HG02759 (cell line): ENCODE measurements around the gene CLDND2.

ENCODE experiments used
- ATAC-seq: cut with Tn5 transposase; IDR thresholded peaks from one replicate; pipeline ENCODE4 v1.9.1; 2021; ENCODE audit warnings: mild to moderate bottlenecking, moderate library complexity; ENCODE audit not compliant: unreplicated experiment

The CLDND2 gene

GRCh38 chr19:51386882-51387520 lies 18.2 kb upstream of the CLDND2 start:
- ATAC-seq, result no peak

GRCh38 chr19:51382004-51382403 lies 13.2 kb upstream of the CLDND2 start:
- ATAC-seq, result no peak

GRCh38 chr19:51380379-51380778 lies 11.6 kb upstream of the CLDND2 start:
- no peak for ATAC-seq

- no peak for ATAC-seq
These were observed 8.6 kb upstream of the CLDND2 start for GRCh38 chr19:51377422-51377821.

GRCh38 chr19:51375504-51376221 lies 6.9 kb upstream of the CLDND2 start:
- no peak for ATAC-seq

- no peak for ATAC-seq
These were observed 4.1 kb upstream of the CLDND2 start, which contains the start of gene NKG7 for GRCh38 chr19:51372649-51373504. TSS of gene NKG7 (minus strand) at chr19:51372654. CDS start at chr19:51372535, 119 bp downstream.

- ATAC-seq, result no peak
These were observed 3.3 kb upstream of the CLDND2 start for GRCh38 chr19:51372021-51372648.

- ATAC-seq, result no peak
These were observed 2.4 kb upstream of the CLDND2 start for GRCh38 chr19:51371186-51371690.

- no peak for ATAC-seq
These were observed 1.4 kb upstream of the CLDND2 start for GRCh38 chr19:51370230-51370629.

GRCh38 chr19:51367565-51368365 lies 1.0 kb downstream of the CLDND2 start:
- peak; percentile 79 for ATAC-seq

- ATAC-seq, result peak; percentile 4
These were observed 1.6 kb downstream of the CLDND2 start for GRCh38 chr19:51367255-51367564.

- peak; percentile 46 for ATAC-seq
These were observed 2.2 kb downstream of the CLDND2 start for GRCh38 chr19:51366389-51367254.

GRCh38 chr19:51365965-51366388 lies 2.8 kb downstream of the CLDND2 start, which contains the start of gene ETFB:
TSS of gene ETFB (minus strand) at chr19:51366388. CDS start at chr19:51366326, 62 bp downstream.
- no peak for ATAC-seq

GRCh38 chr19:51365211-51365964 lies 3.4 kb downstream of the CLDND2 start:
- ATAC-seq, result no peak

- no peak for ATAC-seq
These were observed 4.3 kb downstream of the CLDND2 start for GRCh38 chr19:51364200-51365106.

- ATAC-seq, result no peak
These were observed 7.6 kb downstream of the CLDND2 start for GRCh38 chr19:51361239-51361638.

GRCh38 chr19:51359294-51359693 lies 9.5 kb downstream of the CLDND2 start:
- ATAC-seq, result no peak
